C4-2B (cell line): ENCODE data around the gene GMPS.

Source experiments
- CTCF ChIP-seq: fragments of 450-650 bp; conservative IDR thresholded peaks from 2 replicates; pipeline ENCODE4 v1.5.1; 2017; ENCODE audit warnings: mild to moderate bottlenecking
- ZFX ChIP-seq: fragments of 450-650 bp; IDR thresholded peaks from 2 replicates; pipeline ENCODE4 v1.6.1; 2017

- TF ChIP-seq ZFX = no peak
- TF ChIP-seq CTCF = no peak
Observed at GRCh38 chr3:155886915-155887314, 16.5 kb downstream of the GMPS start.
